ENCODE measurements around the gene TRIO. TPM values are rescaled to one million over a fixed set of nuclear protein-coding genes. Genes with fewer than 3 reads are reported as not detected.
A peak's percentile ranks its signal among the peaks of the same experiment; 100 is the strongest.

The TRIO gene
- total RNA-seq, 4 donors from 2014 or later = 67.4 to 103 (median 94.7) TPM

- Histone ChIP-seq H3K9me3 (no peaks in the 10 kb centered on the region), H3K27ac (no peak overlapping the region), H3K4me3 (replicated peaks in 1 of 3) (no peak overlapping the region), H3K36me3 (no peaks in the 10 kb centered on the region), H3K4me1 (peaks cover 9 to 16% of the 10 kb centered on the region in 2 donors), H3K27me3 (no peaks in the 10 kb centered on the region)
- no peak for DNase-seq
- TF ChIP-seq, protein P1, sequence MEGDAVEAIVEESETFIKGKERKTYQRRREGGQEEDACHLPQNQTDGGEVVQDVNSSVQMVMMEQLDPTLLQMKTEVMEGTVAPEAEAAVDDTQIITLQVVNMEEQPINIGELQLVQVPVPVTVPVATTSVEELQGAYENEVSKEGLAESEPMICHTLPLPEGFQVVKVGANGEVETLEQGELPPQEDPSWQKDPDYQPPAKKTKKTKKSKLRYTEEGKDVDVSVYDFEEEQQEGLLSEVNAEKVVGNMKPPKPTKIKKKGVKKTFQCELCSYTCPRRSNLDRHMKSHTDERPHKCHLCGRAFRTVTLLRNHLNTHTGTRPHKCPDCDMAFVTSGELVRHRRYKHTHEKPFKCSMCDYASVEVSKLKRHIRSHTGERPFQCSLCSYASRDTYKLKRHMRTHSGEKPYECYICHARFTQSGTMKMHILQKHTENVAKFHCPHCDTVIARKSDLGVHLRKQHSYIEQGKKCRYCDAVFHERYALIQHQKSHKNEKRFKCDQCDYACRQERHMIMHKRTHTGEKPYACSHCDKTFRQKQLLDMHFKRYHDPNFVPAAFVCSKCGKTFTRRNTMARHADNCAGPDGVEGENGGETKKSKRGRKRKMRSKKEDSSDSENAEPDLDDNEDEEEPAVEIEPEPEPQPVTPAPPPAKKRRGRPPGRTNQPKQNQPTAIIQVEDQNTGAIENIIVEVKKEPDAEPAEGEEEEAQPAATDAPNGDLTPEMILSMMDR (IDR thresholded peaks at IDR 0.05) = no peak
- 47 to 57% methylated on average over 3 of the region's 3 CpGs for WGBS, 2 donors
- intact Hi-C loops (cut with DNase I) = no loop called here
These were observed 301.0 kb downstream of the TRIO start for GRCh38 chr5:14444161-14444560.

- DNase-seq = no peak
- H3K27ac ChIP-seq = no peak overlapping the region
- no peaks in the 10 kb centered on the region for H3K27me3 ChIP-seq
- intact Hi-C loops (cut with DNase I) = no loop called here
- 75 to 84% methylated on average over 4 of the region's 4 CpGs for WGBS, 2 donors
- H3K9me3 ChIP-seq = no peaks in the 10 kb centered on the region
- no peaks in the 10 kb centered on the region for H3K36me3 ChIP-seq
- TF ChIP-seq POLR2A (IDR thresholded peaks at IDR 0.05) = no peak
- TF ChIP-seq, protein P1 (IDR thresholded peaks at IDR 0.05) = no peak
- H3K4me3 ChIP-seq (replicated peaks in 1 of 3) = no peak overlapping the region
- H3K4me1 ChIP-seq = peaks cover 9 to 18% of the 10 kb centered on the region in 2 donors
These were observed 301.9 kb downstream of the TRIO start for GRCh38 chr5:14445013-14445412.

DNA sequence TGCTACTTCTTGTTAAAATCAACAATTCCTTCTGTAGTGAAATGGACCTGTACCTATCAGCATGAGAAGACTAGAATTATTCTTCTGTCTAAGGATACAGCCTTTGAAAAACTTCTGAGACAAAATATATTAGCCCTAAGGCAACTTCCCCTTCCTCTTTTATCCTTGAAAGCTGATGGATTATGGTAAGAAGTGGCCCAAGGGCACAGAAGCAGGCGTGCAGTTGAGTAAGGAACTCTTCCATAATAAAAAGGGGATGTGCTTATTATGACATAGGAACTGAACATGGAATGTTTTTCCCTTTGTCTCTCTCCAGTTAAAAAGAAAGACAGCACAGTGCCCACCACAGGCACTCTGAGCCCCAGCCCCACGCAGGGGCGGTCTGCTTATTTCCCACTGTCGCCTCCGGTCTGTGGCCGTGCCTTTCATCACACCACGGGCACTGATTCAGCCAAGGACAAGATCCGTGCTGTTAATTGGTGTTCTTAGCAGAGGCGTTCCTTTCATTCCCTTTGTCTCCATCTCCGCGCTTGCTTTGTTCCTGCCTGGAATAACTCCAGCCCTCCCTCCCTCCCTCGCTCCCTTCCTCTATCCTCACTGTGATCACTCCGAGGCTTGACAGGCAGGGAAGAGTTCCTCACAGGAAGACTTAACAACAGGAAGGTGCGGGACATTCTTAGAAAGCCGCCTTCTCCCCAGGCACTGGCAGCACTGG, 302.6 kb downstream of the TRIO start:
- Histone ChIP-seq H3K27ac (no peak overlapping the region), H3K27me3 (no peaks in the 10 kb centered on the region), H3K36me3 (no peaks in the 10 kb centered on the region), H3K9me3 (no peaks in the 10 kb centered on the region), H3K4me1 (peaks cover 9 to 18% of the 10 kb centered on the region in 2 donors), H3K4me3 (replicated peaks in 1 of 3) (no peak overlapping the region)
- intact Hi-C loops (cut with DNase I) = no loop called here
- WGBS, 2 donors = 63 to 76% methylated on average over 15 of the region's 15 CpGs
- no peak for DNase-seq
- no peak for TF ChIP-seq POLR2A (IDR thresholded peaks at IDR 0.05)
- TF ChIP-seq, protein P1 (IDR thresholded peaks at IDR 0.05) = no peak

GRCh38 chr5:14447958-14448911, 305.1 kb downstream of the TRIO start:
- no peak overlapping the region for H3K4me3 ChIP-seq (replicated peaks in 1 of 3)
- H3K9me3 ChIP-seq = no peaks in the 10 kb centered on the region
- peak overlapping the region; percentile 2 to 64 (median 29) for H3K27ac ChIP-seq
- DNase-seq = peak; percentile 28 to 35
- H3K27me3 ChIP-seq = no peaks in the 10 kb centered on the region
- WGBS, 2 donors = 59 to 65% methylated on average over 17 of the region's 17 CpGs
- intact Hi-C loops (cut with DNase I) = no loop called here
- H3K4me1 ChIP-seq = peaks cover 13 to 27% of the 10 kb centered on the region in 2 donors
- H3K36me3 ChIP-seq = no peaks in the 10 kb centered on the region
- TF ChIP-seq POLR2A (IDR thresholded peaks at IDR 0.05) = no peak
- TF ChIP-seq, protein P1 (IDR thresholded peaks at IDR 0.05) = no peak
